LNCAP (cell line): Measurements from ENCODE around the gene GRK2.
A peak's percentile ranks its signal among the peaks of the same experiment; 100 is the strongest.

ENCODE experiments used
- TF ChIP-seq, protein P1 (sequence below): fragments of 450-650 bp; IDR thresholded peaks from 2 replicates; pipeline ENCODE4 v1.5.1; 2017; ENCODE audit warnings: mild to moderate bottlenecking

The GRK2 gene

DNA sequence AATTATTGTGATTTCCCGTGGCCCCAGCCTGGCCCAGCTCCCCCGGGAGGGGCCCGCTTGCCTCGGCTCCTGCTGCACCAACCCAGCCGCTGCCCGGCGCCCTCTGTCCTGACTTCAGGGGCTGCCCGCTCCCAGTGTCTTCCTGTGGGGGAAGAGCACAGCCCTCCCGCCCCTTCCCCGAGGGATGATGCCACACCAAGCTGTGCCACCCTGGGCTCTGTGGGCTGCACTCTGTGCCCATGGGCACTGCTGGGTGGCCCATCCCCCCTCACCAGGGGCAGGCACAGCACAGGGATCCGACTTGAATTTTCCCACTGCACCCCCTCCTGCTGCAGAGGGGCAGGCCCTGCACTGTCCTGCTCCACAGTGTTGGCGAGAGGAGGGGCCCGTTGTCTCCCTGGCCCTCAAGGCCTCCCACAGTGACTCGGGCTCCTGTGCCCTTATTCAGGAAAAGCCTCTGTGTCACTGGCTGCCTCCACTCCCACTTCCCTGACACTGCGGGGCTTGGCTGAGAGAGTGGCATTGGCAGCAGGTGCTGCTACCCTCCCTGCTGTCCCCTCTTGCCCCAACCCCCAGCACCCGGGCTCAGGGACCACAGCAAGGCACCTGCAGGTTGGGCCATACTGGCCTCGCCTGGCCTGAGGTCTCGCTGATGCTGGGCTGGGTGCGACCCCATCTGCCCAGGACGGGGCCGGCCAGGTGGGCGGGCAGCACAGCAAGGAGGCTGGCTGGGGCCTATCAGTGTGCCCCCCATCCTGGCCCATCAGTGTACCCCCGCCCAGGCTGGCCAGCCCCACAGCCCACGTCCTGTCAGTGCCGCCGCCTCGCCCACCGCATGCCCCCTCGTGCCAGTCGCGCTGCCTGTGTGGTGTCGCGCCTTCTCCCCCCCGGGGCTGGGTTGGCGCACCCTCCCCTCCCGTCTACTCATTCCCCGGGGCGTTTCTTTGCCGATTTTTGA is 19.5 kb downstream of the GRK2 start:
- TF ChIP-seq, protein P1, sequence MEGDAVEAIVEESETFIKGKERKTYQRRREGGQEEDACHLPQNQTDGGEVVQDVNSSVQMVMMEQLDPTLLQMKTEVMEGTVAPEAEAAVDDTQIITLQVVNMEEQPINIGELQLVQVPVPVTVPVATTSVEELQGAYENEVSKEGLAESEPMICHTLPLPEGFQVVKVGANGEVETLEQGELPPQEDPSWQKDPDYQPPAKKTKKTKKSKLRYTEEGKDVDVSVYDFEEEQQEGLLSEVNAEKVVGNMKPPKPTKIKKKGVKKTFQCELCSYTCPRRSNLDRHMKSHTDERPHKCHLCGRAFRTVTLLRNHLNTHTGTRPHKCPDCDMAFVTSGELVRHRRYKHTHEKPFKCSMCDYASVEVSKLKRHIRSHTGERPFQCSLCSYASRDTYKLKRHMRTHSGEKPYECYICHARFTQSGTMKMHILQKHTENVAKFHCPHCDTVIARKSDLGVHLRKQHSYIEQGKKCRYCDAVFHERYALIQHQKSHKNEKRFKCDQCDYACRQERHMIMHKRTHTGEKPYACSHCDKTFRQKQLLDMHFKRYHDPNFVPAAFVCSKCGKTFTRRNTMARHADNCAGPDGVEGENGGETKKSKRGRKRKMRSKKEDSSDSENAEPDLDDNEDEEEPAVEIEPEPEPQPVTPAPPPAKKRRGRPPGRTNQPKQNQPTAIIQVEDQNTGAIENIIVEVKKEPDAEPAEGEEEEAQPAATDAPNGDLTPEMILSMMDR = no peak

DNA sequence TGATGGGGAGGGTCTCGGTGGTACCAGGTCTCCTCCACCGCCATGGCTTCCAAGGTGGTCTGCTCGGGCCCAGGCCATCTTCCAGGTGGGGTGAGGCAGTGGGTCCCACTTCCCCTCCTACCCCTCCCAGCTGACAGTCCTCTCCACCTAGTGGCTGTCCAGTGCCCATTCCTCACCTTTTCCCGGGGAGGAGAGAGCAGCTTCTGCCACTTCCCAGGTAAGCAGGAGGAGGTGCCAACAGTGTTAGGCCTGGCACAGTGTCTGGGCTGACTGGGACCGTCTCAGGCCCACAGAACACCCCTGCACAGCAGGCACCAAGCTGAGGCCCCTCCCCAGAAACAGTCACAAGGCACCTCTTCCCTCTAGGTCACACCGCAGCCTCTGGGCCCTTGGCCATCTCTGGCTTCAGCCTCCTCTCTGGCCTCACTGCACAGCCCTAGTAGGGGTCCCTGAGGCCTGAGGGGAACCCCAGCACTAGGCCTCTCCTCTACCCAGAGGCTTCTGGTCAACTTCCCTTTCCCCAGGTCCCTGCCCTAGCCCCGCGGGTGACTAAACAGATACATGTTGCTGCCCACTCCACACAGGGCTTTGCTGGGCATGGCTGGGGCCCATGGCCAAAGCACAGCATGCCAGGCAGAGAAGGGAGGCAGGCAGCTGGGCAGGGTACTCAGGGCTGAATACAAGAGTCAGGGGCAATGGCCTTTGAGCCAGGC is 20.5 kb downstream of the GRK2 start:
- TF ChIP-seq, protein P1 = peak; percentile 14; the same call in 1 of the 2 replicates

DNA sequence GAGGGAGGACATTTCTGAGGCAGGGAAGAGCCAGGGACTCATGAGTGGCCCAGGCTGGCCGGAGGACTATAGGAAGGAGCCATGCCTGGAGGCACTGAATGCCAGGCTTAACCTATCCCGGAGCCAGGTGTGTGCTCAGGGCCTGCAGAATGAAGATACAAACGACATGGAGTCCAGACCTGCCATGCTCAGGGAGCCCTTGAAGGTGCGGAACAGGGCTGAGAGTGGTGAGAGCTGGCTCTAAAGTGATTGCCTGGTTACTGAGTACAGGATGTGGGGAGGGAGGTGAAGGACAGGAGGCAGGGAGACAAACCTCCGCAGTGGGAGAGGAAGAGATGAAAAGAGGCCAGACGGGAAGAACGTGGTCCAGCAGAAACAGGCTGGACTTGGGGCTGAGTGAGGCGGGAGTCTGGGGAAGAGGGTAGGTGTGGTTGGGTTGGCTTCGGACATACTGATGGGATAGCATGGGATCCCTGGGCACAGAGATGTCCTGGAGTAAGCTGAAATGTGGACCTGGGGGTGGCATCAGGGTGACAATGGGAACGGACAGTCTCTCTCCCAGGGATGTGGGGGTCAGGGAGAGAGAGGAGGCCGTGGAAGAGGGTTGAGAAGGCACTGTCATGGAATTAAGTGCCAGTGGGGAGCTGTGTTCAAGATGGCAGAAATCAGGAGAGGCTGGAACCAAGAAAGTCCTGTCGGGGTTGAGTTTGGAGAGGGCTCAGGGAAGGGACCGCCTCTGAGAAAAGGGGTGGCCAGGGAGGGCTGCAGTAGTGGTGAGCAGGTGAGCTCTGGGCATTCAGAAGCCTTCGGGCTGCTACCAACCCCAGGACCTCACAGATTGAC is 21.3 kb downstream of the GRK2 start:
- TF ChIP-seq, protein P1 = no peak

DNA sequence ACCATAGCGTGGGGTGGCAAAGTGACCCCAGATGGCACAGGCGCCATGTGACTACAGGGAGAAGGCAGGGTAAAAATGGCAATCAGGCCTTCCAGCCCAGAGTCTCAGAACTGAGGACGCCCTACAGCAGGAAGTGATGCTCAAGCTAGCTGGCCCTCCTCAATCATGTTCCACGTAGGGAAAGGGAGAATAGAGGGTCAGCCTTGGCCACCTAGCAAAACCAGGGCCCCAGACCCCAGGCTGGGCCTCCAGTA is 21.9 kb downstream of the GRK2 start:
- TF ChIP-seq, protein P1 = no peak

DNA sequence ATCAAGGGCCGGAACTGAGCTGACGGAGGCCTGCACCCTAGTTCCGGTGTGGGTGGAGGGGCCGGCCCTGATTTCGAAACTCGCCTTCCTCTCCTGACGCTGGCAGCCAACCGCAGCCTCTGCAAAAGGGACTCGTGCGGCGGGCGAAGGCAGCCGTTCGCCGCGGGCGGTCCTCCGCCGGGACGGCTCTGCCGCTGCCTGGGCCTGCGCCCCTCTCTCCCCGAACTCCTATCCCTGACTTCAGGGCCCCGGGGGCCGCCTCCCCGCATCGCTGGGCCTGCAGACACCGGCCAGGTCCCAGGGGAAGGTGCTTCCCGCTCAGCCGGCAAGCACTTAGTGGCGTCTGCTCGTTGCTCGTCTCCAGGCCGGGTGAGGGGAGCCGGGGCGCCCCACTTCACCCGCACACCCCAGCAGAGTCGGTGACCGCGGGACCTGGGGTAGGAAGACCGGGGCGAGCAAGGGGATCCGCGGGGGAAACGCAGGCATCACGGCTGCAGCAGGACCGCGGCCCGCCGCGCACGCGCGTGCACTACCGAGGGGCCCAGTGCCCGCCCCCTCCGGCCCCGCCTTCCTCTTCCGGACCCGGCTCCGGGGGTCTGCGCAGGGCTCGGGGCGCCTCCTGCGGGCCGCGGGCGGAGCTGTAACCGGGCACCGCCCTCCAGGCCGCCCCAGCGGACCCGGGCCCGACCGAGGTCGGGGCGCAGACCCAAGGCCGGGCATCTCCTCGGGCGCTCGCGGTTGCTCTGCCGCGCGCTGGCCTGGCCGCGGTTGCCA is 22.4 kb downstream of the GRK2 start:
- TF ChIP-seq, protein P1 = peak; percentile 24; the same call in 1 of the 2 replicates

DNA sequence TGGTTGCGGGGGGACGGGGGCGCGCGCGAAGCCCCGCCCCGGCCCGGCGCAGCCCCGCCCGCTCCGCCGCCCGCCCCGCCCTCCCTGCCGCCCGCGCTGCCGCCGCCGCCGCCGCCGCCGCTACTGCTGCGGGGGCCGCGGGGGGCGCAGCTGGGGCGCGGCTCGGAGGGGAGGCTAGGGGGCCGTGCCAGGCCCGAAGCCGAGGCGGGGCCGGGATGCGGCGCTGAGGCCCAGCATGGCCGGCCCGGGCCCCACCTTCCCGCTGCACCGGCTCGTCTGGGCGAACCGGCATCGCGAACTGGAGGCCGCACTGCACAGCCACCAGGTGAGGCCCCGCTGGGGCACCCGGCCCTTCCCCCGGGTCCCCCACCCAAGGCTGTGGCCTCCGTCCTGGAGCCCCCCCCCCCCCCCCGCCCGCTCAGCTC is 23.0 kb downstream of the GRK2 start, which contains the start of gene ANKRD13D:
ANKRD13D (plus strand) TSS at position 78 of the 425 bp plus-strand sequence; CDS start at position 236, 158 bp downstream.
- TF ChIP-seq, protein P1 = no peak
